HCT116 (cell line): ENCODE data around the gene KBTBD8. TPM values are rescaled to one million over a fixed set of nuclear protein-coding genes. Genes with fewer than 3 reads are reported as not detected.

Source experiments
- ATAC-seq: fragments of 200-7000 bp; cut with Tn5 transposase; 2 replicates; pipeline ENCODE4 v1.9.1; 2020; ENCODE audit warnings: mild to moderate bottlenecking, moderate library complexity
- BruUV-seq: library from RNA; stranded (reverse); fragments of 400-500 nt; replicated peaks from 2 replicates; lab custom pipeline; 2021; lab: Mats Ljungman, UMichigan
- CTCF ChIA-PET: fragments of 300-600 bp; sonication (Branson Sonifier 250); formaldehyde crosslinking; loops from one replicate; lab custom pipeline; 2021; ENCODE audit warnings: antibody characterized with exemption; lab: Charles Lee
- POLR2A ChIA-PET: fragments of 300-600, 350-600 bp; sonication (Branson Sonifier 250); formaldehyde crosslinking; loops from one replicate; lab custom pipeline; 2021; ENCODE audit warnings: antibody characterized with exemption; lab: Charles Lee
- RAD21 ChIA-PET, 2 experiments: fragments of 300-600 bp; sonication (Branson Sonifier 250); formaldehyde crosslinking; loops; one replicate each; lab custom pipeline; 2023; ENCODE audit warnings: low total read pairs in 2 of 2; ENCODE audit not compliant: uncharacterized antibody in 2 of 2, unreplicated experiment in 2 of 2, low non-redundant PET in 1 of 2; lab: Charles Lee
- DNase-seq: peaks from one replicate; pipeline ENCODE4 v3.0.0-alpha.2; 2010; ENCODE audit warnings: low read depth, low spot score
- H2AFZ ChIP-seq: fragments of 200-600 bp; shearing (Covaris generic), sonication (generic); 2 replicates; pipeline ENCODE4 v1.6.1; 2017; ENCODE audit warnings: low read depth, mixed run types, mixed read lengths, antibody characterized with exemption, low read length; ENCODE audit not compliant: poor library complexity, severe bottlenecking
- H3K27ac ChIP-seq: 2 replicates; pipeline ENCODE4 v1.5.1; 2012; ENCODE audit warnings: low read depth, low read length
- H3K27me3 ChIP-seq: fragments of 200-600 bp; sonication (generic); 2 replicates; pipeline ENCODE4 v1.6.1; 2016; ENCODE audit warnings: mixed run types, low read length, mixed read lengths; ENCODE audit not compliant: insufficient read depth
- H3K36me3 ChIP-seq, 2 experiments: fragments of 200-500 bp in 1 of 2; fragments of 200-600 bp in 1 of 2; sonication (Bioruptor generic) in 1 of 2; sonication (generic) in 1 of 2; 2 replicates each; pipeline versions ENCODE4 v1.5.1 to v1.6.1; 2014 to 2016; ENCODE audit warnings: low read length in 2 of 2, inconsistent platforms in 1 of 2, mixed read lengths in 1 of 2, mixed run types in 1 of 2; ENCODE audit not compliant: insufficient read depth in 2 of 2, control insufficient read depth in 1 of 2
- H3K4me1 ChIP-seq, 2 experiments: fragments of 200-600 bp in 1 of 2; sonication (generic) in 1 of 2; 2 replicates each; pipeline versions ENCODE4 v1.5.1 to v1.6.1; 2012 to 2017; ENCODE audit warnings: low read length in 2 of 2, inconsistent platforms in 1 of 2, mild to moderate bottlenecking in 1 of 2, mixed read lengths in 1 of 2, mixed run types in 1 of 2, moderate library complexity in 1 of 2; ENCODE audit not compliant: insufficient read depth in 2 of 2, control insufficient read depth in 1 of 2
- H3K4me2 ChIP-seq: fragments of 200-600 bp; sonication (generic); 2 replicates; pipeline ENCODE4 v1.6.1; 2017; ENCODE audit warnings: mixed run types, low read length, mixed read lengths
- H3K4me3 ChIP-seq, 2 experiments: fragments of 200-600 bp in 1 of 2; sonication (generic) in 1 of 2; replicated peaks in 1 of 2; 2 replicates each; pipeline ENCODE4 v1.5.1; 2011 to 2016; ENCODE audit warnings: low read length in 2 of 2, control low read depth in 1 of 2, low read depth in 1 of 2, mild to moderate bottlenecking in 1 of 2, mixed read lengths in 1 of 2, mixed run types in 1 of 2
- H3K79me2 ChIP-seq: fragments of 200-600 bp; sonication (generic); 2 replicates; pipeline ENCODE4 v1.6.1; 2017; ENCODE audit warnings: mild to moderate bottlenecking, mixed run types, low read length, moderate library complexity, mixed read lengths; ENCODE audit not compliant: insufficient read depth
- H3K9ac ChIP-seq: fragments of 200-600 bp; sonication (generic); 2 replicates; pipeline ENCODE4 v1.6.1; 2016; ENCODE audit warnings: low read length, mixed read lengths
- H3K9me2 ChIP-seq: fragments of 200-600 bp; sonication (generic), shearing (Covaris generic); 2 replicates; pipeline ENCODE4 v1.6.1; 2017; ENCODE audit warnings: mixed run types, mild to moderate bottlenecking, moderate library complexity; ENCODE audit not compliant: insufficient read depth
- H3K9me3 ChIP-seq, 2 experiments: fragments of 200-500 bp in 1 of 2; fragments of 200-600 bp in 1 of 2; sonication (Bioruptor generic) in 1 of 2; sonication (generic) in 1 of 2; 2 replicates each; pipeline ENCODE4 v1.6.1; 2014 to 2017; ENCODE audit warnings: low read length in 2 of 2, mixed read lengths in 2 of 2, inconsistent platforms in 1 of 2, low read depth in 1 of 2, mild to moderate bottlenecking in 1 of 2, mixed run types in 1 of 2, moderate library complexity in 1 of 2; ENCODE audit not compliant: control insufficient read depth in 1 of 2, insufficient read depth in 1 of 2
- H4K20me1 ChIP-seq: fragments of 200-600 bp; sonication (generic), shearing (Covaris generic); 2 replicates; pipeline ENCODE4 v1.6.1; 2017; ENCODE audit warnings: mixed run types, mild to moderate bottlenecking, moderate library complexity; ENCODE audit not compliant: insufficient read depth
- EZH2 ChIP-seq: fragments of 200-600 bp; sonication (generic); IDR thresholded peaks from 2 replicates; pipeline ENCODE4 v1.6.1; 2017; ENCODE audit warnings: antibody characterized with exemption, mixed run types
- RAD21 ChIP-seq: IDR thresholded peaks from 2 replicates; pipeline ENCODE4 v1.6.1; 2012; ENCODE audit warnings: low read depth, mild to moderate bottlenecking
- SIN3A ChIP-seq: IDR thresholded peaks from 2 replicates; pipeline ENCODE4 v1.6.1; 2012; ENCODE audit warnings: low read depth
- YY1 ChIP-seq: IDR thresholded peaks from 2 replicates; pipeline ENCODE4 v1.6.1; 2011; ENCODE audit warnings: low read length, low read depth, moderate library complexity, mild to moderate bottlenecking; ENCODE audit not compliant: insufficient replicate concordance; ENCODE audit errors: extremely low read depth
- intact Hi-C: fragments of 100-400 bp; cut with micrococcal nuclease; formaldehyde crosslinking; loops from 2 replicates; pipeline ENCODE4 v1.10.0; 2022
- total RNA-seq: library from RNA; stranded (reverse); gene quantifications from one replicate; pipeline ENCODE4 v1.2.1, GENCODE V29; 2021; ENCODE audit not compliant: unreplicated experiment

The KBTBD8 gene
- total RNA-seq, 1 experiment from 2014 or later, result 1.4 TPM

DNA sequence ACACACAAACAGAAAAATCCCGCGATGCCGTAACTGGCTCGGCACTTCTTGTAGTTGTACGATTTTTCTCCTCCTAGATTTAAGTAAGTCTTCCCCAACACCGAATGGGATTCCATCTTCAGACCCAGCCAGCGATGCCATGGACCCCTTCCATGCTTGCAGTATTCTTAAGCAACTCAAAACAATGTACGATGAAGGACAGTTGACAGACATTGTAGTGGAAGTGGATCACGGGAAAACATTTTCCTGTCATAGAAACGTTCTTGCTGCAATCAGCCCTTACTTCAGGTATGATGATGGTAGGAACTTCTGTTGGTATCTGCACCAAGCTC lies 763 bp downstream of the KBTBD8 start:
- H3K27ac ChIP-seq, result no peak overlapping the region
- H3K79me2 ChIP-seq, result no peaks in the 10 kb centered on the region
- H3K4me2 ChIP-seq, result peak overlapping the region; percentile 95
- no peaks in the 10 kb centered on the region for H4K20me1 ChIP-seq
- no peak for ATAC-seq
- no peaks in the 10 kb centered on the region for H3K9me3 ChIP-seq
- RAD21 ChIA-PET, result no interaction called here
- no peak for TF ChIP-seq RAD21
- 0 out of 2 replicates have a peak, but pooled peaks have one; percentile 16 for TF ChIP-seq SIN3A
- no peak for DNase-seq
- no TSS peak for BruUV-seq
- H3K4me1 ChIP-seq, result peaks cover 4 to 15% of the 10 kb centered on the region in 2 experiments; a peak in 3 of 4 replicates
- H3K9ac ChIP-seq, result peak overlapping the region; percentile 54
- H3K9me2 ChIP-seq, result no peaks in the 10 kb centered on the region
- CTCF ChIA-PET, result interaction anchor here (1.5 kb wide), 1 partner anchor 27 kb away, joined by 5 read pairs; no protein-coding TSS in a partner anchor
- H3K36me3 ChIP-seq, result no peaks in the 10 kb centered on the region
- peak overlapping the region; percentile 64 to 72 for H3K4me3 ChIP-seq
- intact Hi-C loops, result no loop called here
- POLR2A ChIA-PET, result interaction anchor here (1.4 kb wide), 1 partner anchor 9 kb away, joined by 7 read pairs; no protein-coding TSS in a partner anchor
- 0 out of 2 replicates have a peak, but pooled peaks cover 6% of the 10 kb centered on the region for H3K27me3 ChIP-seq
- peak overlapping the region; percentile 49 for H2AFZ ChIP-seq

DNA sequence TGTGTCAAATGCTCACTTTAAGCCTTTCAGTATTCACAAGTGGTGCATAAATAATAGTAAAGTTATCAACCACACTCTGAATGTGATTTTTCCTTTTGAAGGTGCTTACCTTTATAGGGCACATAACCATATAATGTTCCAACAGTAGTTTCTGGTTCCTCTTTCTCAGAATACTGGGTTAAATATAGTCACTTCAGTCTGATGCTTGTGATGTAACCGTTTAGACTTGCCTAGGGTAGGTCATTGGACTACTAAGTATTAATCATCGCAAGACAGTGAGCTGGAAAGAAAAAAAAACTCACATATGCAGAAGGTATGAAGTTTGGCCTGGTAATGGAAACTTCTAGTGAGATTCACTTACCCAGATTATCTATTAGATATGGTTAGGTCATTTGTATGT lies 1.9 kb downstream of the KBTBD8 start:
- Histone ChIP-seq H4K20me1 (no peaks in the 10 kb centered on the region), H3K27ac (no peak overlapping the region), H3K9me3 (no peaks in the 10 kb centered on the region), H3K9me2 (no peaks in the 10 kb centered on the region), H2AFZ (no peak overlapping the region), H3K4me3 (no peak overlapping the region), H3K4me2 (no peak overlapping the region), H3K79me2 (no peaks in the 10 kb centered on the region), H3K4me1 (peaks cover 4 to 15% of the 10 kb centered on the region in 2 experiments; a peak in 3 of 4 replicates), H3K9ac (no peak overlapping the region), H3K27me3 (0 out of 2 replicates have a peak, but pooled peaks cover 5% of the 10 kb centered on the region), H3K36me3 (no peaks in the 10 kb centered on the region)
- ATAC-seq, result no peak
- no TSS peak for BruUV-seq
- no peak for DNase-seq
- TF ChIP-seq RAD21 (no peak), YY1 (no peak), EZH2 (no peak)
- intact Hi-C loops, result no loop called here
- POLR2A ChIA-PET, result no interaction called here
- RAD21 ChIA-PET, result no interaction called here
- CTCF ChIA-PET, result no interaction called here
